Skeletal muscle cell (primary cell): ENCODE results near the gene ZNF771.

Experiments used
- DNase-seq: peaks from one replicate; pipeline ENCODE4 v3.0.0-alpha.2; 2010; ENCODE audit warnings: low read depth
- H3K4me3 ChIP-seq: 2 replicates; pipeline ENCODE4 v1.5.1; 2011; ENCODE audit warnings: low read depth, mild to moderate bottlenecking, control low read depth, low read length, moderate library complexity

The ZNF771 gene

GRCh38 chr16:30372725-30373124, 34.7 kb upstream of the ZNF771 start:
- no peak for DNase-seq
- no peak overlapping the region for H3K4me3 ChIP-seq

- peak within 1 kb of the TSS; percentile 21 for H3K4me3 ChIP-seq
- DNase-seq = no peak
Measured at GRCh38 chr16:30374538-30374937, 32.9 kb upstream of the ZNF771 start, which contains the start of gene MYL11. TSS of gene MYL11 (plus strand) at chr16:30374802. CDS start at chr16:30374858, 56 bp downstream.

DNA sequence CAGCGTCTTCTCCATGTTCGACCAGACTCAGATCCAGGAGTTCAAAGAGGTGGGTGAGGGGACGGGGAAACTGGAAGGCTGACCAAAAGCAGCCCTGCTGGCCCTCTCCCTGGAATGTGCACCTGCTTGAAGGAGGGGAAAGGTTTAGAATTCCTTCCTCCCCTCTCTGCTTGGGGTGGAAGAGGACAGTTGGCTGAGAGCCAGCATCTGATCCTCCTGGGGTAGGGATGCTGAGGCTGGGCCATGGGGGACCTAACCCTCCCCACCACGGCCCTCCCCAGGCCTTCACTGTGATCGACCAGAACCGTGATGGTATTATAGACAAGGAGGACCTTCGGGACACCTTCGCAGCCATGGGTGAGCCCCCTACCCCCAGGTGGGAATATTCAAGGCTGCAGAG, 31.5 kb upstream of the ZNF771 start:
- H3K4me3 ChIP-seq = peak overlapping the region; percentile 21
- DNase-seq = no peak

DNA sequence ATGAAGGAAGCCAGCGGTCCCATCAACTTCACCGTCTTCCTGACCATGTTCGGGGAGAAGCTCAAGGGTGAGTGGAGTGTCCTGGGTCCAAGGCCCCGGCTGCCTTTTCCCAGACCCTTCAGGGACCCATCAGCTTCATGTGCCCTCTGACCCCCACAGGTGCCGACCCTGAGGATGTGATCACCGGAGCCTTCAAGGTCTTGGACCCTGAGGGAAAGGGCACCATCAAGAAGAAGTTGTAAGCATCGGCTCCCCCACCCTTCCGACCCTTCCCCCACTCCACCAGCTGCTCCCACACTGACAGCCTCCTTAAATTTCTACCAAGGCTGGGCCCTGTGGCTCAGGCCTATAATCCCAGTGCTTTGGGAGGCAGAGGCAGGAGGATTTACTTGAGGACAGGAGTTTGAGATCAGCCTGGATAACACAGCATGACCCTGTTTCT, 30.9 kb upstream of the ZNF771 start:
- no peak for DNase-seq
- peak overlapping the region; percentile 21 for H3K4me3 ChIP-seq

GRCh38 chr16:30377050-30377811, 30.2 kb upstream of the ZNF771 start:
- no peak for DNase-seq

GRCh38 chr16:30377812-30378235, 29.6 kb upstream of the ZNF771 start:
- peak overlapping the region; percentile 76 for H3K4me3 ChIP-seq
- DNase-seq = peak; percentile 63

More at GRCh38 chr16:30377050-30377811, 30.2 kb upstream of the ZNF771 start:
- H3K4me3 ChIP-seq = peak overlapping the region; percentile 76

- peak overlapping the region; percentile 76 for H3K4me3 ChIP-seq
- peak; percentile 93 for DNase-seq
Measured at GRCh38 chr16:30378236-30379157, 28.9 kb upstream of the ZNF771 start.

- no peak for DNase-seq
Measured at GRCh38 chr16:30379158-30379783, 28.1 kb upstream of the ZNF771 start.

DNA sequence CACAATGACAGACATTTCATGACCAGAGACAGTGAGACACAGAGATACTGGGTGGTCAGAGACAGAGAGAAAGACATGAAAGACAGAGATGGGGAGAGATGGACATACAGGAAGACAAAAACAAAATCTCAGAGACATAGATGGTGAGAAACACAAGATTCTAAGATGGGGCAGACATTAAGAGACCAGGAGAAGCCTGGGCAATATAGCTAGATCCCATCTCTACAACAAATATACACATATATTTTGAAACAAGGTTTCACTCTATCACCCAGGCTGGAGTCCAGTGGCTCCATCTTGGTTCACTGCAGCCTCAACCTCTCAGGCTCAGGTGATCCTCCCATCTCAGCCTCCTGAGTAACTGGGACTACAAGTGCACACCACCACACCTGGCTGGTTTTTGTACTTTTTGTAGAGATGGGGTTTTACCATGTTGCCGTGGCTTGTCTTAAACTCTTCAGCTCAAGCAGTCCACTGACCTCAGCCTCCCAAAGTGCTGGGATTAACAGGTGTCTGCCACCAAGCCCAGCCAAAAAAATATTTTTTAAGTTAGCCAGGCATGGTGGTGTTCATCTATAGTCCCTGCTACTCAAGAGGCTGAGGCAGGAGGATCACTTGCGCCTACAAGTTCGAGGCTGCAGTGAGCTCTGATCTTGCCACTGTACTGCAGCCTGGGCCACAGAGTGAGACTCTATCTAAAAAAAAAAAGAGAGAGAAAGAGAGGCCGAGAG, 27.2 kb upstream of the ZNF771 start:
- no peak overlapping the region for H3K4me3 ChIP-seq

More at GRCh38 chr16:30379158-30379783, 28.1 kb upstream of the ZNF771 start:
- peak overlapping the region; percentile 76 for H3K4me3 ChIP-seq

GRCh38 chr16:30380803-30381208, 26.6 kb upstream of the ZNF771 start:
- no peak for DNase-seq
- no peak overlapping the region for H3K4me3 ChIP-seq

More for the DNA sequence above, 27.2 kb upstream of the ZNF771 start:
- DNase-seq = no peak

DNA sequence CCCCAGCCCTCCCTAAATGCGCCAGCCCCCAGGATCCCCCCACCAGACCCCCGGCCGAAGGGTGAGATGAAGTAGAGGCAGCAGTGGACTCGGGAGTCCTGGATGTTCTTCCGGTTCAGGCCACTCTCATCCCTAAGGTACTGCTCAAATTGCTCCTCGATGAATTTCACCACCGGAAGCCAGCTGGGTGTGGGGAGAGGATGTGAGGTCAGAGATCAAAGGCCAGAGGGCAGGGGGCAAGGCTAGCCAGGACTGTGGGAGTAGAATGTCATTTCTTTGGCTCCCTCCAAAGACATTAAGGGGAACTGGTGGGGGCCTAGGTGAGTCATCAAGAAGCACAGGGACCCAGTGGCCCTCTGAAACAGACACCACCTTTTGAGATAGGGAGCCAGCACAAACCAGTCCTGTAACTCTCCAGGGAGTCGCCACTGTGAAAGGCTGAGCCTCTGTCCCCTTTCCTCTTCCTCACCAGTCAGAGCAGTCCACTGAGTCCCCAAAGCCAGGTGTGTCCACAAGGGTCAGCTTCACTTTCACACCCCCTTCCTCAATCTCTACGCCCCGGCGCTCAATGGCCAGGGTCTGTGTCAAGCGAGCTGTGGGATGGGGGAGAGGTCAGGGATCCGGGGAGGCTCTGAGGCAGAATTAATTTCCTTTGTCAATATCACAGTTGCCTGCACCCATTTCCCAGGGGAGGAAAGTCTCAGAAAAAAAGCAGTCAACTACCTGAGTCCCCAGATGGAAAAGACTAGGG, 25.9 kb upstream of the ZNF771 start:
- DNase-seq = no peak
- no peak overlapping the region for H3K4me3 ChIP-seq

DNA sequence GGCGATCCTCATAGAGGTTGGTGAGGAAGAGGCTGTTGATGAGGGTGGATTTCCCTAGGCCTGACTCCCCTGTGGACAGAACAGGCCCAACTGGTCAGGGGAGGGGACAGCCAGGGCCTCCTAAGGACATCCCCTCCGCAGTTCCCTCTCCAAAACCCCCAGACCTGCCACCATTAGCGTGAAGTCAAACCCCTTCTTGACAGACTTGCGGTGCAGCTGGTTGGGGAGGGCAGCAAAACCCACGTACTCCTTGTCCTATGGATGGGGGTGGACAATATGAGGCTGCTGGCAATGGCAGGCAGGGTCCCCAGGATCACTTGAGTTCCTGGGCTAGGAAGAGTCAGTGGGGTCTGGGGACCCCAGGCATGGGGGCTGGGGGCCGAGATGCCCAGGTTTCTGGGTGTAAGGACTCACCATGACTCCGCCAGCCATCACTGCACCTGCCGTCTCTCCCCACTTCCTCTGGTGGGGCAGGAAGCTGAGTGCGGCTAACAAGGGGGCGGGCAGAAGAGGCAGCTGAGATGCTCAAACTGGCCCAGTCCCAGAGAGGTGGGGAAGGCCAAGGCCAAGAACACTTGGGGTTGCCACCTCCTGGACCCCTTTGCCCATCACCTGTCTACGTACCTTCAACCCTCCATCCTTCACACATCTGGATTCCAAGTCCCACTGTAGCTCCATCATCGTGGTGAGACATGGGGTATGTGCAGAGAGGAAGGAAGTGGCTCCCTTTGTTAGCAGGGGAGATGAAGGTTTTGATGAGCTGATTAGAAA, 25.1 kb upstream of the ZNF771 start, which contains the start of gene SEPTIN1:
Gene SEPTIN1 (minus strand): TSS at position 451 of the 771 bp plus-strand sequence. CDS start 19 bp downstream, at position 432.
- no peak for DNase-seq
- H3K4me3 ChIP-seq = no peak within 1 kb of the TSS

- DNase-seq = no peak
- no peak overlapping the region for H3K4me3 ChIP-seq
Measured at GRCh38 chr16:30383521-30383920, 23.9 kb upstream of the ZNF771 start.

DNA sequence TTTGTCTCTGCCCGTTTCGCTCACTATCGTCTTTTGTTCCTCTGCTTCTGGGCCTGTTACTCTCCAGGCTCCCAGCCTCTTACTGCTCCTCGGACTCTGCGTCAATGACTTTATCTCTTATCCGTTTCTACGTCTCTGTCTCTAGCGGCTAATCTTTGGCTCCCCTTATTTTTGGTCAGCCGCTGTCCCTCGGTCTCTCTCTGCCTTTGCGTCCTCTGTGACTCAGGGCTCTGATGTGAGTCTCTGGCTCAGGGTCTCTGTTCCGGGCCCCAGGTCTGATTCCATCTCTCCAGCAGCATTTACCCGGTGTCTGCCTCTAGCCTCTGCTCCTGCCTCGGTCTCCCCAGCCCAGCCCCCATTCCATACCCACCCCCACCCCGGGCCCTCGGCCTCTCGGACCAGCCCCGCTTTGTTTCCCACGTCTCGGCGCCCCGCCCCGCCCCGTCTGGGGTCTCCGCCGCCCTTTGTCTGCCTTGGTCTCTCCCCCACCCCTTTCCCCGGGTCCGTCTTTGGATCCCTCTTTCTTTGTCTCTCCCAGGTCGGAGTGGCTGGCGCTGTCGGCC, 12.7 kb upstream of the ZNF771 start:
- peak overlapping the region; percentile 80 for H3K4me3 ChIP-seq
- DNase-seq = no peak

GRCh38 chr16:30395155-30395991, 12.0 kb upstream of the ZNF771 start, which contains the start of gene ZNF48:
TSS of gene ZNF48 (plus strand) at chr16:30395420. CDS start at chr16:30395795, 375 bp downstream.
- peak; percentile 73 for DNase-seq
- peak within 1 kb of the TSS; percentile 80 for H3K4me3 ChIP-seq

DNA sequence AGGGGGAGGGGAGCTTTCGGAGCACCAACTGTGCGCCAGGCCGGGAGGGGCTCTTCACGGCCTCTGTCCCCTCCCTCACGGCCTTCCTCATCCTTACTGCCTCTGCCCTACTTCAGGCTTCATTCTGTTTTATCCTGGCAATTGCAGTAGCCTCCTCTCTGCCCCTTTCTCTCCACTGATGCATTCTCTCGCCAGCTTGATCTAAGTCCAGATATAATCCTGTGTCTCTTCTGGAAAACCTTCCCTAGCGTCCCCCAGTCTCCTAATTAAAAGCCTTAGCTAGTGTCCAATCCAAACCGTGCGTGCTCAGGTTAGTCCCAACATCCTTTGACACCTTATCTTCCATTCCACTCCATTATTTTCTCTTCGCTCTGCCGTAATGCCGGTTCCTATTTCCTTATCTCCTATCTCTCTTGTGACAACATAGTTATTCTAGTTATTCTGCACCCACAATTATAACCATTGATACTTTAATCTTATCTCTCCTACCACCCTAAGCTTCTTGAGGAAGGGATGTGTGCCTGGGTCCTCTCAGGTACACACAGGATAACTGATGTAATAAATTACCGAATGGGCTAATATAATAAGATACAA, 11.3 kb upstream of the ZNF771 start:
- H3K4me3 ChIP-seq = peak overlapping the region; percentile 80
- no peak for DNase-seq
